PFSK-1 (cell line): ENCODE results near the gene RNF135.

Experiments used
- SIN3A ChIP-seq: IDR thresholded peaks from 2 replicates; pipeline ENCODE4 v1.6.1; 2012; ENCODE audit warnings: mild to moderate bottlenecking, low read length, moderate library complexity, borderline replicate concordance; ENCODE audit not compliant: insufficient read depth
- TAF1 ChIP-seq: IDR thresholded peaks from 2 replicates; pipeline ENCODE4 v1.6.1; 2012; ENCODE audit warnings: low read length, control low read depth, borderline replicate concordance; ENCODE audit not compliant: insufficient read depth
- TF ChIP-seq, protein P1 (sequence below), 2 experiments: IDR thresholded peaks; 2 replicates each; pipeline versions ENCODE4 v1.6.1 to v1.8.0; 2011 to 2012; ENCODE audit warnings: low read depth in 2 of 2, low read length in 2 of 2, control low read depth in 1 of 2, inconsistent platforms in 1 of 2, mild to moderate bottlenecking in 1 of 2, moderate library complexity in 1 of 2; ENCODE audit not compliant: insufficient read depth in 1 of 2

DNA sequence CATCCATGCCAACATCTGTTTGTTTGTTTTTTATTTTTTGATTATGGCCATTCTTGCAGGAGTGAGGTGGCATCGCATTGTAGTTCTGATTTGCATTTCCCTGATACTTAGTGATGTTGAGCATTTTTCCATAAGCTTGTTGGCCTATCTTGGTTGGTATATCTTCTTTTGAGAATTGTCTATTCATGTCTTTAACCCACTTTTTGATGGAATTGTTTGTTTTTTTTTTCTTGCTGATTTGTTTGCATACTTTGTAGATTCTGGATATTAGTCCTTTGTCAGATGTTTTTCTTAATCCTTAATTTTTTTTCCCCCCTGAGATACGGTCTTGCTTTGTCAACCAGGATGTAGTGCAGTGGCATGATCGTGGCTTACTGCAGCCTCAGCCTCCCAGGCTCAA, 43.0 kb downstream of the RNF135 start:
- TF ChIP-seq SIN3A (no peak), TAF1 (no peak)
- TF ChIP-seq, protein P1, sequence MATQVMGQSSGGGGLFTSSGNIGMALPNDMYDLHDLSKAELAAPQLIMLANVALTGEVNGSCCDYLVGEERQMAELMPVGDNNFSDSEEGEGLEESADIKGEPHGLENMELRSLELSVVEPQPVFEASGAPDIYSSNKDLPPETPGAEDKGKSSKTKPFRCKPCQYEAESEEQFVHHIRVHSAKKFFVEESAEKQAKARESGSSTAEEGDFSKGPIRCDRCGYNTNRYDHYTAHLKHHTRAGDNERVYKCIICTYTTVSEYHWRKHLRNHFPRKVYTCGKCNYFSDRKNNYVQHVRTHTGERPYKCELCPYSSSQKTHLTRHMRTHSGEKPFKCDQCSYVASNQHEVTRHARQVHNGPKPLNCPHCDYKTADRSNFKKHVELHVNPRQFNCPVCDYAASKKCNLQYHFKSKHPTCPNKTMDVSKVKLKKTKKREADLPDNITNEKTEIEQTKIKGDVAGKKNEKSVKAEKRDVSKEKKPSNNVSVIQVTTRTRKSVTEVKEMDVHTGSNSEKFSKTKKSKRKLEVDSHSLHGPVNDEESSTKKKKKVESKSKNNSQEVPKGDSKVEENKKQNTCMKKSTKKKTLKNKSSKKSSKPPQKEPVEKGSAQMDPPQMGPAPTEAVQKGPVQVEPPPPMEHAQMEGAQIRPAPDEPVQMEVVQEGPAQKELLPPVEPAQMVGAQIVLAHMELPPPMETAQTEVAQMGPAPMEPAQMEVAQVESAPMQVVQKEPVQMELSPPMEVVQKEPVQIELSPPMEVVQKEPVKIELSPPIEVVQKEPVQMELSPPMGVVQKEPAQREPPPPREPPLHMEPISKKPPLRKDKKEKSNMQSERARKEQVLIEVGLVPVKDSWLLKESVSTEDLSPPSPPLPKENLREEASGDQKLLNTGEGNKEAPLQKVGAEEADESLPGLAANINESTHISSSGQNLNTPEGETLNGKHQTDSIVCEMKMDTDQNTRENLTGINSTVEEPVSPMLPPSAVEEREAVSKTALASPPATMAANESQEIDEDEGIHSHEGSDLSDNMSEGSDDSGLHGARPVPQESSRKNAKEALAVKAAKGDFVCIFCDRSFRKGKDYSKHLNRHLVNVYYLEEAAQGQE (IDR thresholded peaks at IDR 0.05; ENCODE audit: insufficient read depth in 1 of 2, low read depth in 2 of 2, low read length in 2 of 2): no peak
